Motor neuron (in vitro differentiated cells): ENCODE results near the gene ELOF1. TPM values are rescaled to one million over a fixed set of nuclear protein-coding genes. Genes with fewer than 3 reads are reported as not detected.
"Not testable (repeated sequence)": the region's sequence is repeated elsewhere in the genome, so short reads cannot be mapped to it uniquely, and the experiment has no call there.

Source experiments
- ATAC-seq, 8 experiments: fragments of 200-7000 bp; cut with Tn5 transposase; replicated peaks in 6 of 8; 2 replicates each; pipeline ENCODE4 v1.8.0; 2021; ENCODE audit warnings: mild to moderate bottlenecking in 8 of 8, moderate library complexity in 8 of 8
- H3K27ac ChIP-seq, 2 donors: fragments of 250-450 bp; sonication (Bioruptor Pico); 2 replicates each; pipeline ENCODE4 v1.9.0; 2021; ENCODE audit warnings: antibody characterized with exemption in 2 of 2, mild to moderate bottlenecking in 2 of 2, moderate library complexity in 1 of 2
- H3K4me1 ChIP-seq, 2 donors: fragments of 250-450 bp; sonication (Bioruptor Pico); replicated peaks in 1 of 2; 2 replicates each; pipeline ENCODE4 v1.6.1; 2021; ENCODE audit warnings: antibody characterized with exemption in 2 of 2, mild to moderate bottlenecking in 2 of 2, moderate library complexity in 1 of 2
- H3K4me3 ChIP-seq, 5 donors: fragments of 250-450 bp; sonication (Bioruptor Pico); 2 replicates each; pipeline ENCODE4 v1.9.0; 2021; ENCODE audit warnings: antibody characterized with exemption in 5 of 5, mild to moderate bottlenecking in 5 of 5, moderate library complexity in 4 of 5
- WGBS, 10 experiments: fragments of 450-650 bp; shearing (Covaris generic); methylation state at CpG; one replicate each; pipeline ENCODE4 v1.0.0; 2022; 5-methylcytosine and 5-hydroxymethylcytosine counted together
- in situ Hi-C, 9 experiments: fragments of 400-800 bp; cut with MboI; loops; one replicate each; pipeline ENCODE4 v1.15.0; 2021; ENCODE audit warnings: low sequenced_read_pairs in 9 of 9, low pct_unique_long_range_greater_than_20kb in 2 of 9; ENCODE audit not compliant: unreplicated experiment in 9 of 9
- total RNA-seq, 8 experiments: library from RNA; unstranded; fragments of 300-600 nt; gene quantifications; 2 replicates each; pipeline versions ENCODE4 v1.2.3 to v1.2.4, GENCODE V29; 2022

The ELOF1 gene
- total RNA-seq, result 10 to 100 TPM; 48.1 to 93.5 (median 58.2) TPM

DNA sequence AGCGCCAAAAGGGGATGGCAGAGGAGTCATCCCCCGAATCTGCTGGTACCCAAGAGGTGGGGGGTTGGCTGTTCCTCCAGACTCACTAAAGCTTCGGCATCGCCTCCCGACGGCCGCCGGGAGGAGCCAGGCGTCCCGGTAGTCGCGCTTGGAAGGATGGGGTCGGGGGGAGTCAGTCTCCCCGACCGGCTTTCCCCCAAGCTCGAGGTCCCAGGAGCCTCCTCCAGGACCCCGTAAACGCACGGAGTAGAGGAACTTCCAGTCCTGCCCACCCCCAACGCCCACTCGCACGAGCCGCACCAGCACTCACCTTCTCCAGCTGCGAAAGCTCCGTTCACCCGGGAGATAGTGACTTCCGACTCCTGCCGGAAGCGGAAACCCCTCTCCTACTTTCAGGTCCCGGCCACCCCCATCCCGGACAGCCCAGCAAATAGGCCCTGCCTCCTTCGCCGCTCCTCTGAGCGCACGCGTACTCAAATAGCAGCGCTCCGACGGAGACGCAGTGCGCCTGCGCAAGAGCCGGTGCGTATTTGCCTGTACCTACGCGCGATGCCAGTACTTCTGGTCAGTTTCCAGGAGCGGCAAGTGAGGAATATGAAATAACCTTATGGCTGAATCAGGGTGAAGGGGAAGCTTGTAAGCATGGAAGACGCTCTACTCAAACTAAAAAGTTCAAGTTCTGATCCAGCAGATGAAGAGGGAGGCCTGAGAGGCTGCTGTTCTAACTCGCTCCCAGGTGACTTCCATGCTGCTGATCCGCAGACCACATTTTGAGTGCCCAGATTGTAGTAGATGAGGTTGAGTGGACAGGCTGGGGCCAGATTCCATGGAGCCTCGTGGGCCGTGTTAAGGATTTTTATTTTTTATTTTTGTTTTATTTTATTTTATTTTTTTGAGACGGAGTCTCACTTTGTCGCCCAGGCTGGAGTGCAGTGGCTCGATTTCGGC lies at the start of gene ELOF1:
Gene ELOF1, minus strand, starts transcription at position 350 of the 948 bp plus-strand sequence. CDS start 4,883 bp downstream, outside the sequence.
- Histone ChIP-seq H3K4me1 (peaks cover 11 to 16% of the 10 kb centered on the region in 2 donors), H3K27ac (peak within 1 kb of the TSS; percentile 23 to 73), H3K4me3 (peak within 1 kb of the TSS; percentile 54 to 88 (median 67))
- in situ Hi-C loops, result no loop called here
- ATAC-seq, result peak; percentile 95 to 99 (median 97)
- 0 to 71% (median 11%) methylated on average over 1 to 28 of the region's 57 CpGs; no CpG with 5 or more reads in 2 of the 10 experiments for WGBS, 10 experiments

GRCh38 chr19:11606484-11606883 lies 47.5 kb upstream of the ELOF1 start:
- WGBS, 10 experiments, result 80 to 100% (median 91%) methylated on average over 2 to 4 of the region's 8 CpGs; no CpG with 5 or more reads in 4 of the 10 experiments
- Histone ChIP-seq H3K4me3 (no peak overlapping the region), H3K4me1 (no peaks in the 10 kb centered on the region), H3K27ac (no peak overlapping the region)
- in situ Hi-C loops, result no loop called here
- ATAC-seq, result no peak

DNA sequence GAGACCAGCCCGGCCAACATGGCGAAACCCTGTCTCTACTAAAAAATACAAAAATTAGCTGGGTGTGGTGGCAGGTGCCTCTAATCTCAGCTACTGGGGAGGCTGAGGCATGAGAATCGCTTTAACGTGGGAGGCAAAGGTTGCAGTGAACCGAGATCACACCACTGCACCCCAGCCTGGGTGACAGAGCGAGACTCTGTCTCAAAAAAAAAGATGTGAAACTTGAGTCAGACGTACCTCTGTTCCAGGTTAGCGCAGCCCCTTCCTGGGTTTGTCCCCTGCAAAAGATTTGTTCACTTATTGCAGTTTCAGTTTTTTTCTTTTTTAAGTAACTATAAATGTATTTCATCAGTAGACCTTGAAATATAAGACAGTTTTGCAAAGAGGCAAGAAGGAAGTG lies 40.7 kb upstream of the ELOF1 start:
- H3K27ac ChIP-seq, in situ Hi-C loops, H3K4me3 ChIP-seq, ATAC-seq: not testable (repeated sequence)
- whole genome bisulfite sequencing, 10 experiments, result 60 to 100% (median 98%) methylated on average over 1 to 7 of the region's 8 CpGs; no CpG with 5 or more reads in 1 of the 10 experiments
- H3K4me1 ChIP-seq, result peaks cover 7 to 17% of the 10 kb centered on the region in 2 donors

DNA sequence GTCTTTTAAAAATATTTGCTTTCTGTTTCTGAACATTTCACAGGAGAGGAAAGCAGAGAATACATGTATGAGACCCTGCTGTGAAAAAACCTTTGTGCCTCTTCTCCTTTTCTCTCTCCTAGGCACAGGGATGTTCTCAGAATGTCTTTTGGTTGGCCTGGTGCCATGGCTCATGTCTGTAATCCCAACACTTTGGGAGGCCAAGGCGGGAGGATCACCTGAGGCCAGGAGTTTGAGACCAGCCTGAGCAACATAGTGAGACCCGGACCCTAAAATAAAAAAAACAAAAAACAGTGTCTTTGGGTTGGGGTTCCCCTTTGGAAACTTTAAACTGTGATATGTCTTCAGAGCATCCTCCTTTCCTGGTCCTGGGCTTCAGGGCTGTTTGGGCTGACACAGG lies 39.7 kb upstream of the ELOF1 start:
- H3K4me3 ChIP-seq, result peak overlapping the region; percentile 65 to 99 (median 90)
- no peak overlapping the region for H3K27ac ChIP-seq
- H3K4me1 ChIP-seq, result peaks cover 7 to 17% of the 10 kb centered on the region in 2 donors
- in situ Hi-C loops, result no loop called here
- WGBS, 10 experiments, result 60 to 100% (median 100%) methylated on average over 1 to 2 of the region's 2 CpGs; no CpG with 5 or more reads in 3 of the 10 experiments
- ATAC-seq, result no peak

DNA sequence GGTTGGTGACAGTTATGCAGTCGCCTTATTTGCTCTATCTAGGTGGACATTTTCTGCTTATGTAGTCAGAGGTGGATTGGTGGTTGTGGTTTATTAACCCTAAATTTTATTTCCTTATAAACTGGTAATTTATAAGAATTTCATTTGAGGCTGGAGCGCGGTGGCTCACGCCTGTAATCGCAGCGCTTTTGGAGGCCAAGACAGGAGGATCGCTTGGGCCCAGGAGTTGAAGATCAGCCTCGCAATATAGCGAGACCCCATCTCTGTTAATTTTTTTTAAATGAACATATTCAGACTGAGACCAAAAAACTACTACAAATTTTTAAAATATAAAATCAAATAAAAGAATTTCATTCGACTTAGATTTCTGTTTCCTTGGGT lies 39.1 kb upstream of the ELOF1 start:
- ATAC-seq, result no peak
- Histone ChIP-seq H3K4me1 (peaks cover 7 to 17% of the 10 kb centered on the region in 2 donors), H3K27ac (peak overlapping the region; percentile 99), H3K4me3 (peak overlapping the region; percentile 65 to 99 (median 90))
- WGBS, 10 experiments, result 19 to 87% (median 59%) methylated on average over 3 to 10 of the region's 10 CpGs; no CpG with 5 or more reads in 1 of the 10 experiments
- in situ Hi-C loops, result no loop called here

- ATAC-seq, result peak; percentile 96 to 99 (median 98)
- in situ Hi-C loops, result no loop called here
- Histone ChIP-seq H3K4me1 (peaks cover 7 to 17% of the 10 kb centered on the region in 2 donors), H3K27ac (peak within 1 kb of the TSS; percentile 99), H3K4me3 (peak within 1 kb of the TSS; percentile 65 to 99 (median 90))
- WGBS, 10 experiments, result 0 to 7% (median 0%) methylated on average over 1 to 25 of the region's 67 CpGs; no CpG with 5 or more reads in 2 of the 10 experiments
These were observed 38.4 kb upstream of the ELOF1 start, which contains the start of gene ZNF627 for GRCh38 chr19:11597202-11598102. Gene ZNF627, plus strand, starts transcription at chr19:11597483. Its CDS starts 145 bp downstream, at chr19:11597628.

GRCh38 chr19:11596156-11596555 lies 37.1 kb upstream of the ELOF1 start:
- WGBS, 10 experiments, result 67 to 100% (median 93%) methylated on average over 1 to 8 of the region's 10 CpGs; no CpG with 5 or more reads in 1 of the 10 experiments
- in situ Hi-C loops, result no loop called here
- Histone ChIP-seq H3K27ac (peak overlapping the region in 1 of 2 donors; percentile 99), H3K4me3 (no peak overlapping the region), H3K4me1 (peaks cover 7 to 17% of the 10 kb centered on the region in 2 donors)
- no peak for ATAC-seq

- in situ Hi-C loops, result no loop called here
- Histone ChIP-seq H3K4me1 (peaks cover 7 to 11% of the 10 kb centered on the region in 2 donors), H3K4me3 (no peak overlapping the region), H3K27ac (no peak overlapping the region)
- WGBS, 10 experiments, result 57 to 100% (median 84%) methylated on average over 1 to 3 of the region's 4 CpGs
- no peak for ATAC-seq
These were observed 35.1 kb upstream of the ELOF1 start for GRCh38 chr19:11594084-11594483.

DNA sequence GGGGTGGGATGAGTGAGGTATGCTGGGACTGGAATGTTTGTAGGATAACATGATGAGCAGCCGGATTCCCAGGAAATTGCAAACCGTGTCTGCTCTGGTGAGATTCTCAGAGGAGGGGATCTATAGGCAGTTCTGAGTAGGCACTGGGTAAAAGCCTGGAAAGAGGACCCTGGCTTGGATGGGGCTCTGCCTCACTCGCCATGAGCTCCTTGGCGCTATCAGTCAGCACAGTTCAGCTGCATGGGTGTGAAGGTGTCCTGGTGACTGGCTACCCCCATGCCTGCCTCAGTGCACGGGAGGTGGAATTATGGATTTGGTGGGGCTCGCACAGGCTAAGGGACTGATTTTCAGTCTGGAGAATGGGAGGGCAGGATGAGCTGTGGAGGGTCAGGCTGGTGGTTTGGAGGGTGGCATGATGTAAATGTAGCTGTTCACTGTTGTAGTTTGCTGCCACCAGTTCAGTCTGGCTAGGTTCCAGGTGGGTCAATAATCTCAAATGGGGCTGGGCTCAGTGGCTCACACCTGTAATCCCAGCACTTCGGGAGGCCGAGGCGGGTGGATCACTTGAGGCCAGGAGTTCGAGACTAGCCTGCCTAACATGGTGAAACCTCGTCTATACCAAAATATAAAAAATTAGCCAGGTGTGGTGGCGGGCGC lies 29.1 kb upstream of the ELOF1 start:
- WGBS, 10 experiments, result 10 to 95% (median 38%) methylated on average over 1 to 5 of the region's 13 CpGs; no CpG with 5 or more reads in 2 of the 10 experiments
- in situ Hi-C loops, result no loop called here

DNA sequence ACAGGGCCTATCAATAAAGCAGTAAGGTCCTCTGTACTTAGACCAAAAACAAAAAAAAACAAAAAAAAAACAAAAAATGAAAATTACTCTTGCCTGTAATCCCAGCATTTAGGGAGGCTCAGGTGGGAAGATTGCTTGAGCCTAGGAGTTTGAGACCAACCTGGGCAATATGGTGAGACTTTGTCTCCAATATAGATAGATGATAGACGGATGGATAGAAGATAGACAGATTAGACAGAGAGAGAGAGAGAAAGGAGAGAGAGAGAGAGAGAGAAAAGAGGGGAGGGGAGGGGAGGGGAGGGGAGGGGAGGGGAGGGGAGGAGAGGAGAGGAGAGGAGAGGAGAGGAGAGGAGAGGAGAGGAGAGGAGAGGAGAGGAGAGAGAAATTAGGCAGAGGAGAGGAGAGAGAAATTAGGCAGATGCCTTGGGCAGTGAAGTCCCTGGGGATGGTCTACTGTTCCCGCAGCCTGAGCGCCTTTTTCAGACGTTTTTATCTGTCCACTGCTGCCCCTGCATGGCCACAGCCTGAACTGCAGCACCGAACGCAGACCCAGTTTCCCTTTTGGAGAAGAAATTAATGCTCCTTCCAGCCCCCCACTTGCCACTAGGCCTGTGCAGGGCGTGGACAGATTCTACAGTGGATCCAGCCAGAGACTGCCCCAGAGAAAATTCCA lies 28.4 kb upstream of the ELOF1 start:
- Histone ChIP-seq H3K4me3 (no peak overlapping the region), H3K4me1 (peaks cover 0 to 4% of the 10 kb centered on the region in 2 donors), H3K27ac (peak overlapping the region in 1 of 2 donors; percentile 35)
- in situ Hi-C loops, result no loop called here
- WGBS, 10 experiments, result 0 to 90% (median 71%) methylated on average over 1 of the region's 7 CpGs; no CpG with 5 or more reads in 7 of the 10 experiments
- peak; percentile 82 to 96 (median 84) for ATAC-seq

More for the DNA sequence above, 29.1 kb upstream of the ELOF1 start:
- ATAC-seq, result peak in 4 of 8 experiments; percentile 47 to 55 (median 51)
- Histone ChIP-seq H3K27ac (peak overlapping the region in 1 of 2 donors; percentile 35), H3K4me1 (peaks cover 0 to 4% of the 10 kb centered on the region in 2 donors), H3K4me3 (no peak overlapping the region)

GRCh38 chr19:11586331-11586730 lies 27.3 kb upstream of the ELOF1 start:
- in situ Hi-C loops, result no loop called here
- 0 to 100% (median 62%) methylated on average over 1 to 3 of the region's 6 CpGs; no CpG with 5 or more reads in 2 of the 10 experiments for WGBS, 10 experiments

More at GRCh38 chr19:11586331-11586730, 27.3 kb upstream of the ELOF1 start:
- H3K27ac ChIP-seq, result no peak overlapping the region
- peaks cover 6 to 10% of the 10 kb centered on the region in 2 donors for H3K4me1 ChIP-seq
- H3K4me3 ChIP-seq, result no peak overlapping the region
- ATAC-seq, result no peak
